Prostate gland (tissue), 2 donors: ENCODE results near the gene ECSCR.
"Not testable (repeated sequence)": the region's sequence is repeated elsewhere in the genome, so short reads cannot be mapped to it uniquely, and the experiment has no call there.

ENCODE experiments used
- POLR2A ChIP-seq: fragments of 450-650 bp; IDR thresholded peaks from one replicate; pipeline ENCODE4 v1.6.1; 2016; ENCODE audit warnings: antibody characterized with exemption, mild to moderate bottlenecking
- POLR2AphosphoS5 ChIP-seq: sonication (generic); formaldehyde crosslinking; IDR thresholded peaks from one replicate; pipeline ENCODE4 v1.6.1; 2017; ENCODE audit warnings: antibody characterized with exemption
- TF ChIP-seq, protein P1 (sequence below), 4 experiments: fragments of 200-600 bp in 2 of 4; fragments of 450-650 bp in 2 of 4; sonication (generic) in 2 of 4; IDR thresholded peaks; 1 replicate in 3 of 4; 2 replicates in 1 of 4; pipeline ENCODE4 v1.5.1; 2016 to 2019; ENCODE audit warnings: antibody characterized with exemption in 4 of 4, mild to moderate bottlenecking in 2 of 4, moderate library complexity in 2 of 4

DNA sequence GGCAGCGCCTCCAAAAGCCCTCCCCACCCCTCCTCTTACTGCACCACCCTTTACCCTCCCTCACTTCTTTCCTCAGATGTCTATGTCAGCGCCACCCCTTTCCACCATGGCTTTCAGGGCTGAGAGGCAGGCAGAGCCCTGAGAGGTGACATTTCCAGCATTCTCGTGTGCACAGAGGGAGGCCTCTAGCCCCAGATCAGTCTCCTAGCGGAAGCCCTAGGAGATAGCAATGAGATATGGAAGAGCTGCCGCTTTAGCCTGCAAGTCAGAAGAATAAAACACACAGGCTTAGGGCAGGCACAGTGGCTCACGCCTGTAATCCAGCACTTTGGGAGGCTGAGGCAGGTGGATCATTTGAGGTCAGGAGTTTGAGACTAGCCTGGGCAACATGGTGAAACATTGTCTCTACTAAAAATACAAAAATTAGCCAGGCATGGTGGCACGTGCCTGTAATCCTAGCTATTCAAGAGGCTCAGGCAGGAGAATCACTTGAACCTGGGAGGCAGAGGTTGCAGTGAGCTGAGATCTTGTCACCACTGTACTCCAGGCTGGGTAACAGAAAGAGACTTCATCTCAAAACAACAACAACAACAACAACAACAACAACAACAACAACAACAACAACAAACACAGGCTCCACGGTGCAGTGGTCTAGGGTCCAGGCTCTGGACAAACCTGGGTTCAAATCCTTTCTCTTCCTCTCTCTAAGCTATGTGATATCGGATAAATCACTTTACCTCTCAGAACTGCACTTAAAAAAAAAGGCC, 16.3 kb upstream of the ECSCR start:
- TF ChIP-seq, protein P1, sequence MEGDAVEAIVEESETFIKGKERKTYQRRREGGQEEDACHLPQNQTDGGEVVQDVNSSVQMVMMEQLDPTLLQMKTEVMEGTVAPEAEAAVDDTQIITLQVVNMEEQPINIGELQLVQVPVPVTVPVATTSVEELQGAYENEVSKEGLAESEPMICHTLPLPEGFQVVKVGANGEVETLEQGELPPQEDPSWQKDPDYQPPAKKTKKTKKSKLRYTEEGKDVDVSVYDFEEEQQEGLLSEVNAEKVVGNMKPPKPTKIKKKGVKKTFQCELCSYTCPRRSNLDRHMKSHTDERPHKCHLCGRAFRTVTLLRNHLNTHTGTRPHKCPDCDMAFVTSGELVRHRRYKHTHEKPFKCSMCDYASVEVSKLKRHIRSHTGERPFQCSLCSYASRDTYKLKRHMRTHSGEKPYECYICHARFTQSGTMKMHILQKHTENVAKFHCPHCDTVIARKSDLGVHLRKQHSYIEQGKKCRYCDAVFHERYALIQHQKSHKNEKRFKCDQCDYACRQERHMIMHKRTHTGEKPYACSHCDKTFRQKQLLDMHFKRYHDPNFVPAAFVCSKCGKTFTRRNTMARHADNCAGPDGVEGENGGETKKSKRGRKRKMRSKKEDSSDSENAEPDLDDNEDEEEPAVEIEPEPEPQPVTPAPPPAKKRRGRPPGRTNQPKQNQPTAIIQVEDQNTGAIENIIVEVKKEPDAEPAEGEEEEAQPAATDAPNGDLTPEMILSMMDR (IDR thresholded peaks at IDR 0.05) = not testable (repeated sequence)
- not testable (repeated sequence) for TF ChIP-seq POLR2AphosphoS5, POLR2A
